GM12865 (cell line): ENCODE measurements around the gene MOCS3.
A peak's percentile ranks its signal among the peaks of the same experiment; 100 is the strongest.

Experiments
- DNase-seq: peaks from one replicate; pipeline ENCODE4 v3.0.0; 2010; ENCODE audit warnings: low read depth
- H3K4me3 ChIP-seq: 2 replicates; pipeline ENCODE4 v1.5.1; 2011; ENCODE audit warnings: mild to moderate bottlenecking, low read depth, low read length, control low read depth
- CTCF ChIP-seq: IDR thresholded peaks from 2 replicates; pipeline ENCODE4 v1.5.1; 2011; ENCODE audit warnings: low read length, control low read depth, low read depth, inconsistent platforms; ENCODE audit not compliant: insufficient read depth; ENCODE audit errors: missing control alignments

Gene MOCS3

GRCh38 chr20:50924261-50924920, 34.2 kb upstream of the MOCS3 start:
- no peak for DNase-seq
- no peak overlapping the region for H3K4me3 ChIP-seq

GRCh38 chr20:50926530-50926929, 32.1 kb upstream of the MOCS3 start:
- no peak overlapping the region for H3K4me3 ChIP-seq
- TF ChIP-seq CTCF, result no peak
- DNase-seq, result no peak

More at GRCh38 chr20:50924261-50924920, 34.2 kb upstream of the MOCS3 start:
- TF ChIP-seq CTCF, result no peak

- peak overlapping the region; percentile 98 for H3K4me3 ChIP-seq
- TF ChIP-seq CTCF, result peak; percentile 23
- DNase-seq, result peak; percentile 44
Measured at GRCh38 chr20:50928469-50928868, 30.1 kb upstream of the MOCS3 start.

GRCh38 chr20:50929299-50930138, 29.1 kb upstream of the MOCS3 start:
- peak; percentile 99 for DNase-seq
- peak; percentile 99 for TF ChIP-seq CTCF
- H3K4me3 ChIP-seq, result peak overlapping the region; percentile 98

- peak overlapping the region; percentile 98 for H3K4me3 ChIP-seq
- no peak for TF ChIP-seq CTCF
- DNase-seq, result peak; percentile 39
Measured at GRCh38 chr20:50930139-50930975, 28.3 kb upstream of the MOCS3 start.

- no peak for DNase-seq
- TF ChIP-seq CTCF, result no peak
Measured at GRCh38 chr20:50930976-50931305, 27.7 kb upstream of the MOCS3 start.

More at GRCh38 chr20:50930976-50931305, 27.7 kb upstream of the MOCS3 start:
- H3K4me3 ChIP-seq, result peak overlapping the region; percentile 59
